ENCODE measurements around the gene RFX2. TPM values are rescaled to one million over a fixed set of nuclear protein-coding genes. Genes with fewer than 3 reads are reported as not detected.

The RFX2 gene
- total and polyA plus RNA-seq, 9 of the 15 experiments (the other 6 are each of a cell fraction or from before 2014, with no cell fraction given) = 3.6 to 18.7 (median 8.7) TPM

DNA sequence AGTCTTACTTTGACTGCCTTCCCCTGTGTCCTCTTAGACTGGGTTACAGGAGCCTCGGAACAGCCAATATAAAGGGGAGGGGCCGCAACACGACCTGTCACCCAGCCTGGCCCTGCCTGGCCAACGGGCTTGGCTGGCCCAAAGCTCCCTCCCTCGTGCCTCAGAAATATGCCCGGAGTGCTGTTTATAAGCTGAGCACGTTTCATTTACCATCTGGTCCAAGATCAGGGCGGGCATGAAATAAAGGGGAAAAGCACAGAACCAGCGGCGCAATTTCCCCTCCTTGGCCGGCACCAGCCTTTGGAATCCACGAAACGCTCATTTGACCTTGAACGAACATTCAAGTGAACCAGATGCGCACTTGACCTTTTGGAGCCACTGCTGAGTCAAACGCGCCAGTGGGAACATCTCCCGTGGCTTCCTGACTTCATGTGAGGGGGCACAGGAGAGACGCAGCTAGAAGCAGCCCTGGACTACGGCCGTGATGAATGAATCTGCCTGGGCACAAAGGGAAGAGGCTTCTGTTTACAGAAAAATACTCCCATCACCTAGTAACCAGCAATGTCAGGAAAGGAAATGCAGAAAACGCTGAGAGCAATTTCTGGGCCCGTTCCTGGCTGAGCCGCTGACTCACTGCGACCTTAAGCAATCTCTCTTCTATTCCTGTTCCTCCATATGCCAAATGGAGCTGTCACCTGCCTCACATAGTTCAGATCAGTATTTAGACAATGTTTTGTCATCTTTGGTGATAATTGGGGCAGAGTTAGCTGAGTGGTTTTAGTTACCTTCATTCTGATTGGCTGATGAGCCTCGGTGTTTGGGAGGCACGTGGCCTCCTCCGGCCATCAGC lies 53.3 kb downstream of the RFX2 start:
- Histone ChIP-seq H3K4me2 (ENCODE audit: insufficient read depth, low read length) (peak overlapping the region; percentile 30), H3K9ac (ENCODE audit: insufficient read depth in 1 of 2, low read depth in 2 of 2, low read length in 2 of 2) (peak overlapping the region in 1 of 2 experiments; percentile 69; a peak in 2 of 4 replicates), H3K9me3 (replicated peaks; ENCODE audit: control insufficient read depth, insufficient read depth, low read depth, low read length) (no peaks in the 10 kb centered on the region), H3K4me3 (no peak overlapping the region), H3K4me1 (replicated peaks in 1 of 2; ENCODE audit: control insufficient read depth in 2 of 2, insufficient read depth in 2 of 2, low read length in 2 of 2) (peaks cover 36 to 47% of the 10 kb centered on the region in 2 experiments), H3K27me3 (ENCODE audit: control insufficient read depth in 2 of 2, insufficient read depth in 2 of 2, low read length in 2 of 2) (no peaks in the 10 kb centered on the region), H2AFZ (ENCODE audit: low read depth, low read length) (peak overlapping the region; percentile 3), H3K27ac (ENCODE audit: extremely low read depth, low read depth, low read length) (peak overlapping the region; percentile 27), H3K36me3 (ENCODE audit: control insufficient read depth, insufficient read depth, low read length) (0 out of 3 replicates have a peak, but pooled peaks cover 4% of the 10 kb centered on the region), H3K9me1 (ENCODE audit: control insufficient read depth, insufficient read depth, low read length) (no peaks in the 10 kb centered on the region), H3K79me2 (ENCODE audit: control insufficient read depth, insufficient read depth, low read length) (peaks cover 30% of the 10 kb centered on the region), H4K20me1 (replicated peaks; ENCODE audit: control insufficient read depth, insufficient read depth, low read length) (no peaks in the 10 kb centered on the region)
- FAIRE-seq (no peak), DNase-seq (ENCODE audit: extremely low read depth in 1 of 4, low spot score in 3 of 4) (peak in 2 of 4 experiments; percentile 50 to 53), ATAC-seq (no peak)
- BruUV-seq (replicated peaks) = no TSS peak
- intact Hi-C loops (cut with micrococcal nuclease) = no loop called here
- WGBS (ENCODE audit: insufficient coverage, low coverage, missing lambda C conversion rate) = 58% methylated on average over 23 of the region's 28 CpGs
- CTCF ChIA-PET (ENCODE audit: low intra/inter-chr PET ratio) = no interaction called here
- in situ Hi-C loops (cut with MboI) = loop anchor here (5.0 kb wide), 1 partner anchor 65 kb away; no protein-coding TSS in a partner anchor
- POLR2A ChIA-PET = interaction anchor here (0.8 kb wide), 1 partner anchor 8 kb away, joined by 3 read pairs; no protein-coding TSS in a partner anchor
- TF ChIP-seq NR3C1 (CRISPR knock-in tag; IDR thresholded peaks at IDR 0.05) (no peak), KAT2B (IDR thresholded peaks at IDR 0.05; ENCODE audit: low read depth, low read length) (no peak), LEF1 (IDR thresholded peaks at IDR 0.05) (0 out of 2 replicates have a peak, but pooled peaks have one; percentile 30), L3MBTL2 (IDR thresholded peaks at IDR 0.05) (peak; percentile 96), BACH1 (tag; IDR thresholded peaks at IDR 0.05) (peak; percentile 59; the same call in 1 of the 2 replicates), GTF2F1 (IDR thresholded peaks at IDR 0.05; ENCODE audit: low read depth, low read length) (no peak), RBFOX2 (IDR thresholded peaks at IDR 0.05; ENCODE audit: low read depth, low read length) (no peak), HCFC1 (IDR thresholded peaks at IDR 0.05; ENCODE audit: low read depth, low read length) (no peak), POLR2B (IDR thresholded peaks at IDR 0.05; ENCODE audit: low read depth, partially characterized antibody) (no peak), NR2C2 (CRISPR knock-in tag; IDR thresholded peaks at IDR 0.05) (no peak), NR2C2 (tag; IDR thresholded peaks at IDR 0.05) (peak; percentile 54), NFE2 (IDR thresholded peaks at IDR 0.05; ENCODE audit: low read depth) (peak; percentile 77), RHOXF2B (CRISPR knock-in tag; conservative IDR thresholded peaks at IDR 0.05) (no peak), HDAC8 (tag; IDR thresholded peaks at IDR 0.05) (no peak), POLR2A (conservative IDR thresholded peaks at IDR 0.05) (no peak), CCAR2 (IDR thresholded peaks at IDR 0.05; ENCODE audit: low read depth, low read length) (no peak)
- TF ChIP-seq, protein P1, sequence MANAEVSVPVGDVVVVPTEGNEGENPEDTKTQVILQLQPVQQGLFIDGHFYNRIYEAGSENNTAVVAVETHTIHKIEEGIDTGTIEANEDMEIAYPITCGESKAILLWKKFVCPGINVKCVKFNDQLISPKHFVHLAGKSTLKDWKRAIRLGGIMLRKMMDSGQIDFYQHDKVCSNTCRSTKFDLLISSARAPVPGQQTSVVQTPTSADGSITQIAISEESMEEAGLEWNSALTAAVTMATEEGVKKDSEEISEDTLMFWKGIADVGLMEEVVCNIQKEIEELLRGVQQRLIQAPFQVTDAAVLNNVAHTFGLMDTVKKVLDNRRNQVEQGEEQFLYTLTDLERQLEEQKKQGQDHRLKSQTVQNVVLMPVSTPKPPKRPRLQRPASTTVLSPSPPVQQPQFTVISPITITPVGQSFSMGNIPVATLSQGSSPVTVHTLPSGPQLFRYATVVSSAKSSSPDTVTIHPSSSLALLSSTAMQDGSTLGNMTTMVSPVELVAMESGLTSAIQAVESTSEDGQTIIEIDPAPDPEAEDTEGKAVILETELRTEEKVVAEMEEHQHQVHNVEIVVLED (CRISPR knock-in tag; IDR thresholded peaks at IDR 0.05) = no peak
- TF ChIP-seq, protein P2, sequence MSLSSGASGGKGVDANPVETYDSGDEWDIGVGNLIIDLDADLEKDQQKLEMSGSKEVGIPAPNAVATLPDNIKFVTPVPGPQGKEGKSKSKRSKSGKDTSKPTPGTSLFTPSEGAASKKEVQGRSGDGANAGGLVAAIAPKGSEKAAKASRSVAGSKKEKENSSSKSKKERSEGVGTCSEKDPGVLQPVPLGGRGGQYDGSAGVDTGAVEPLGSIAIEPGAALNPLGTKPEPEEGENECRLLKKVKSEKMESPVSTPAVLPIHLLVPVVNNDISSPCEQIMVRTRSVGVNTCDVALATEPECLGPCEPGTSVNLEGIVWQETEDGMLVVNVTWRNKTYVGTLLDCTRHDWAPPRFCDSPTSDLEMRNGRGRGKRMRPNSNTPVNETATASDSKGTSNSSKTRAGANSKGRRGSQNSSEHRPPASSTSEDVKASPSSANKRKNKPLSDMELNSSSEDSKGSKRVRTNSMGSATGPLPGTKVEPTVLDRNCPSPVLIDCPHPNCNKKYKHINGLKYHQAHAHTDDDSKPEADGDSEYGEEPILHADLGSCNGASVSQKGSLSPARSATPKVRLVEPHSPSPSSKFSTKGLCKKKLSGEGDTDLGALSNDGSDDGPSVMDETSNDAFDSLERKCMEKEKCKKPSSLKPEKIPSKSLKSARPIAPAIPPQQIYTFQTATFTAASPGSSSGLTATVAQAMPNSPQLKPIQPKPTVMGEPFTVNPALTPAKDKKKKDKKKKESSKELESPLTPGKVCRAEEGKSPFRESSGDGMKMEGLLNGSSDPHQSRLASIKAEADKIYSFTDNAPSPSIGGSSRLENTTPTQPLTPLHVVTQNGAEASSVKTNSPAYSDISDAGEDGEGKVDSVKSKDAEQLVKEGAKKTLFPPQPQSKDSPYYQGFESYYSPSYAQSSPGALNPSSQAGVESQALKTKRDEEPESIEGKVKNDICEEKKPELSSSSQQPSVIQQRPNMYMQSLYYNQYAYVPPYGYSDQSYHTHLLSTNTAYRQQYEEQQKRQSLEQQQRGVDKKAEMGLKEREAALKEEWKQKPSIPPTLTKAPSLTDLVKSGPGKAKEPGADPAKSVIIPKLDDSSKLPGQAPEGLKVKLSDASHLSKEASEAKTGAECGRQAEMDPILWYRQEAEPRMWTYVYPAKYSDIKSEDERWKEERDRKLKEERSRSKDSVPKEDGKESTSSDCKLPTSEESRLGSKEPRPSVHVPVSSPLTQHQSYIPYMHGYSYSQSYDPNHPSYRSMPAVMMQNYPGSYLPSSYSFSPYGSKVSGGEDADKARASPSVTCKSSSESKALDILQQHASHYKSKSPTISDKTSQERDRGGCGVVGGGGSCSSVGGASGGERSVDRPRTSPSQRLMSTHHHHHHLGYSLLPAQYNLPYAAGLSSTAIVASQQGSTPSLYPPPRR (CRISPR knock-in tag; IDR thresholded peaks at IDR 0.05; ENCODE audit: borderline replicate concordance) = no peak
